GM19099 (cell line): Measurements from ENCODE around the gene TXNDC2.

Source experiments
- POLR2A ChIP-seq: IDR thresholded peaks from 3 replicates; pipeline ENCODE4 v1.6.1; 2011; ENCODE audit warnings: low read depth; ENCODE audit not compliant: insufficient read length; ENCODE audit errors: extremely low read depth

The TXNDC2 gene

GRCh38 chr18:9890957-9891356 is 5.2 kb downstream of the TXNDC2 start:
- no peak for TF ChIP-seq POLR2A

- TF ChIP-seq POLR2A, result no peak
Measured at GRCh38 chr18:9894454-9895068, 8.8 kb downstream of the TXNDC2 start.

- no peak for TF ChIP-seq POLR2A
Measured at GRCh38 chr18:9897129-9897528, 11.4 kb downstream of the TXNDC2 start.

GRCh38 chr18:9898792-9899549 is 13.2 kb downstream of the TXNDC2 start:
- TF ChIP-seq POLR2A, result no peak

- no peak for TF ChIP-seq POLR2A
Measured at GRCh38 chr18:9900699-9901098, 14.9 kb downstream of the TXNDC2 start.

GRCh38 chr18:9901377-9901776 is 15.6 kb downstream of the TXNDC2 start:
- TF ChIP-seq POLR2A, result no peak

GRCh38 chr18:9902832-9903231 is 17.1 kb downstream of the TXNDC2 start:
- no peak for TF ChIP-seq POLR2A

GRCh38 chr18:9905401-9905922 is 19.7 kb downstream of the TXNDC2 start:
- TF ChIP-seq POLR2A, result no peak

- no peak for TF ChIP-seq POLR2A
Measured at GRCh38 chr18:9906481-9906880, 20.7 kb downstream of the TXNDC2 start.

- no peak for TF ChIP-seq POLR2A
Measured at GRCh38 chr18:9907867-9908266, 22.1 kb downstream of the TXNDC2 start.

GRCh38 chr18:9910071-9910470 is 24.3 kb downstream of the TXNDC2 start:
- no peak for TF ChIP-seq POLR2A

GRCh38 chr18:9910661-9911060 is 24.9 kb downstream of the TXNDC2 start:
- TF ChIP-seq POLR2A, result no peak

GRCh38 chr18:9911226-9911625 is 25.5 kb downstream of the TXNDC2 start:
- no peak for TF ChIP-seq POLR2A

- TF ChIP-seq POLR2A, result no peak
Measured at GRCh38 chr18:9913151-9913525, 27.4 kb downstream of the TXNDC2 start.

GRCh38 chr18:9913526-9914333 is 28.0 kb downstream of the TXNDC2 start, which contains the start of gene VAPA:
Gene VAPA, plus strand, starts transcription at chr18:9914016. Its CDS starts 241 bp downstream, at chr18:9914257.
- peak; percentile 90 for TF ChIP-seq POLR2A

GRCh38 chr18:9914334-9914583 is 28.5 kb downstream of the TXNDC2 start:
- TF ChIP-seq POLR2A, result no peak
